Neural progenitor cell (in vitro differentiated cells): ENCODE data around the gene CLTCL1.

Experiments used
- CTCF ChIP-seq: fragments of 200-600 bp; sonication (generic); IDR thresholded peaks from 2 replicates; pipeline ENCODE4 v1.5.1; 2017; ENCODE audit warnings: antibody characterized with exemption, mild to moderate bottlenecking
- EZH2 ChIP-seq: fragments of 200-600 bp; sonication (generic); IDR thresholded peaks from 2 replicates; pipeline ENCODE4 v1.6.1; 2017; ENCODE audit warnings: antibody characterized with exemption, mild to moderate bottlenecking, moderate library complexity
- EZH2phosphoT487 ChIP-seq: fragments of 200-600 bp; sonication (generic); IDR thresholded peaks from 2 replicates; pipeline ENCODE4 v1.6.1; 2017; ENCODE audit warnings: antibody characterized with exemption

GRCh38 chr22:19331975-19332374 lies 40.5 kb upstream of the CLTCL1 start:
- TF ChIP-seq CTCF (no peak), EZH2 (no peak), EZH2phosphoT487 (no peak)
